ENCODE results near the gene XCL2. TPM values are rescaled to one million over a fixed set of nuclear protein-coding genes. Genes with fewer than 3 reads are reported as not detected.

Gene XCL2
- total and polyA plus RNA-seq, 10 of the 15 experiments (the other 5 are each of a cell fraction or from before 2014, with no cell fraction given) = 0.50 to 299 (median 4.8) TPM

- TF ChIP-seq E2F4 (IDR thresholded peaks at IDR 0.05; ENCODE audit: low read depth, low read length) (no peak), HSF1 (IDR thresholded peaks at IDR 0.05; ENCODE audit: low read depth, low read length) (no peak), ASH2L (IDR thresholded peaks at IDR 0.05; ENCODE audit: borderline replicate concordance, low read depth) (no peak), HDAC2 (IDR thresholded peaks at IDR 0.05) (no peak), KLF5 (IDR thresholded peaks at IDR 0.05; ENCODE audit: partially characterized antibody) (no peak), FOS (IDR thresholded peaks at IDR 0.05; ENCODE audit: borderline replicate concordance, extremely low read depth, insufficient read length) (no peak), RAD51 (IDR thresholded peaks at IDR 0.05) (no peak), E2F8 (IDR thresholded peaks at IDR 0.05; ENCODE audit: low read depth, partially characterized antibody) (no peak), NFIC (IDR thresholded peaks at IDR 0.05; ENCODE audit: low read depth, low read length) (peak; percentile 50; the same call in 1 of the 2 replicates), POLR2A (IDR thresholded peaks at IDR 0.05; ENCODE audit: low read depth, low read length) (no peak), KDM1A (IDR thresholded peaks at IDR 0.05; ENCODE audit: borderline replicate concordance) (no peak), SKIL (IDR thresholded peaks at IDR 0.05; ENCODE audit: low read depth, poor library complexity, severe bottlenecking) (no peak), ZBTB33 (IDR thresholded peaks at IDR 0.05) (no peak), NRF1 (conservative IDR thresholded peaks at IDR 0.05; ENCODE audit: low read depth, low read length) (no peak), ZBTB4 (CRISPR knock-in tag; IDR thresholded peaks at IDR 0.05) (no peak), CBX5 (IDR thresholded peaks at IDR 0.05; ENCODE audit: low read depth) (no peak)
Observed at GRCh38 chr1:168504064-168504837, 39.5 kb downstream of the XCL2 start (continued).
